ENCODE measurements around the gene TIMM10.

The TIMM10 gene

GRCh38 chr11:57556041-57556440, 25.5 kb upstream of the TIMM10 start:
- Histone ChIP-seq H3K27ac (ENCODE audit: low read length) (no peak overlapping the region), H3K4me3 (ENCODE audit: low read length) (no peak overlapping the region), H3K36me3 (ENCODE audit: control insufficient read depth, insufficient read depth, low read length) (peaks cover 2% of the 10 kb centered on the region; the same call in 1 of the 2 replicates), H3K9me3 (ENCODE audit: control insufficient read depth, insufficient read depth, low read length) (no peaks in the 10 kb centered on the region), H3K4me1 (ENCODE audit: control insufficient read depth, insufficient read depth, low read length) (no peaks in the 10 kb centered on the region), H3K27me3 (ENCODE audit: control insufficient read depth, insufficient read depth, low read length) (no peaks in the 10 kb centered on the region)
- no CpG with 5 or more reads among the region's 8 CpGs for WGBS (ENCODE audit: insufficient coverage, insufficient read length)
- DNase-seq (ENCODE audit: low read depth, low spot score), result no peak

GRCh38 chr11:57555393-57555792, 24.8 kb upstream of the TIMM10 start:
- no peak overlapping the region for H3K4me3 ChIP-seq (ENCODE audit: low read length)
- no peak for DNase-seq (ENCODE audit: low read depth, low spot score)
- WGBS (ENCODE audit: insufficient coverage, insufficient read length), result no CpG with 5 or more reads among the region's 2 CpGs
- no peak overlapping the region for H3K27ac ChIP-seq (ENCODE audit: low read length)
- no peaks in the 10 kb centered on the region for H3K4me1 ChIP-seq (ENCODE audit: control insufficient read depth, insufficient read depth, low read length)
- H3K27me3 ChIP-seq (ENCODE audit: control insufficient read depth, insufficient read depth, low read length), result no peaks in the 10 kb centered on the region
- H3K36me3 ChIP-seq (ENCODE audit: control insufficient read depth, insufficient read depth, low read length), result peaks cover 2% of the 10 kb centered on the region; the same call in 1 of the 2 replicates
- H3K9me3 ChIP-seq (ENCODE audit: control insufficient read depth, insufficient read depth, low read length), result no peaks in the 10 kb centered on the region

- Histone ChIP-seq H3K27me3 (ENCODE audit: control insufficient read depth, insufficient read depth, low read length) (no peaks in the 10 kb centered on the region), H3K9me3 (ENCODE audit: control insufficient read depth, insufficient read depth, low read length) (no peaks in the 10 kb centered on the region), H3K4me1 (ENCODE audit: control insufficient read depth, insufficient read depth, low read length) (no peaks in the 10 kb centered on the region), H3K36me3 (ENCODE audit: control insufficient read depth, insufficient read depth, low read length) (peaks cover 9% of the 10 kb centered on the region), H3K27ac (ENCODE audit: low read length) (no peak overlapping the region), H3K4me3 (ENCODE audit: low read length) (no peak overlapping the region)
- WGBS (ENCODE audit: insufficient coverage, insufficient read length), result no CpG with 5 or more reads among the region's 5 CpGs
- no peak for DNase-seq (ENCODE audit: low read depth, low spot score)
Measured at GRCh38 chr11:57552479-57552878, 21.9 kb upstream of the TIMM10 start.

GRCh38 chr11:57551941-57552340, 21.4 kb upstream of the TIMM10 start:
- Histone ChIP-seq H3K4me3 (ENCODE audit: low read length) (no peak overlapping the region), H3K9me3 (ENCODE audit: control insufficient read depth, insufficient read depth, low read length) (no peaks in the 10 kb centered on the region), H3K27ac (ENCODE audit: low read length) (no peak overlapping the region), H3K4me1 (ENCODE audit: control insufficient read depth, insufficient read depth, low read length) (no peaks in the 10 kb centered on the region), H3K36me3 (ENCODE audit: control insufficient read depth, insufficient read depth, low read length) (peaks cover 9% of the 10 kb centered on the region), H3K27me3 (ENCODE audit: control insufficient read depth, insufficient read depth, low read length) (no peaks in the 10 kb centered on the region)
- no peak for DNase-seq (ENCODE audit: low read depth, low spot score)
- WGBS (ENCODE audit: insufficient coverage, insufficient read length), result no CpG with 5 or more reads among the region's 4 CpGs

GRCh38 chr11:57549983-57550382, 19.4 kb upstream of the TIMM10 start:
- no CpG with 5 or more reads among the region's 8 CpGs for WGBS (ENCODE audit: insufficient coverage, insufficient read length)
- Histone ChIP-seq H3K4me1 (ENCODE audit: control insufficient read depth, insufficient read depth, low read length) (no peaks in the 10 kb centered on the region), H3K4me3 (ENCODE audit: low read length) (no peak overlapping the region), H3K36me3 (ENCODE audit: control insufficient read depth, insufficient read depth, low read length) (peaks cover 9% of the 10 kb centered on the region), H3K9me3 (ENCODE audit: control insufficient read depth, insufficient read depth, low read length) (no peaks in the 10 kb centered on the region), H3K27me3 (ENCODE audit: control insufficient read depth, insufficient read depth, low read length) (no peaks in the 10 kb centered on the region), H3K27ac (ENCODE audit: low read length) (no peak overlapping the region)
- no peak for DNase-seq (ENCODE audit: low read depth, low spot score)

- DNase-seq (ENCODE audit: low read depth, low spot score), result no peak
- no CpG with 5 or more reads among the region's 6 CpGs for WGBS (ENCODE audit: insufficient coverage, insufficient read length)
- Histone ChIP-seq H3K27me3 (ENCODE audit: control insufficient read depth, insufficient read depth, low read length) (no peaks in the 10 kb centered on the region), H3K27ac (ENCODE audit: low read length) (no peak overlapping the region), H3K9me3 (ENCODE audit: control insufficient read depth, insufficient read depth, low read length) (no peaks in the 10 kb centered on the region), H3K36me3 (ENCODE audit: control insufficient read depth, insufficient read depth, low read length) (peaks cover 7% of the 10 kb centered on the region), H3K4me3 (ENCODE audit: low read length) (no peak overlapping the region), H3K4me1 (ENCODE audit: control insufficient read depth, insufficient read depth, low read length) (peaks cover 5% of the 10 kb centered on the region; the same call in 1 of the 2 replicates)
Measured at GRCh38 chr11:57547854-57548377, 17.4 kb upstream of the TIMM10 start.

- H3K4me3 ChIP-seq (ENCODE audit: low read length), result no peak overlapping the region
- no peak overlapping the region for H3K27ac ChIP-seq (ENCODE audit: low read length)
- no CpG with 5 or more reads among the region's 5 CpGs for WGBS (ENCODE audit: insufficient coverage, insufficient read length)
- peaks cover 5% of the 10 kb centered on the region; the same call in 1 of the 2 replicates for H3K4me1 ChIP-seq (ENCODE audit: control insufficient read depth, insufficient read depth, low read length)
- H3K27me3 ChIP-seq (ENCODE audit: control insufficient read depth, insufficient read depth, low read length), result no peaks in the 10 kb centered on the region
- no peaks in the 10 kb centered on the region for H3K9me3 ChIP-seq (ENCODE audit: control insufficient read depth, insufficient read depth, low read length)
- no peak for DNase-seq (ENCODE audit: low read depth, low spot score)
- H3K36me3 ChIP-seq (ENCODE audit: control insufficient read depth, insufficient read depth, low read length), result peaks cover 7% of the 10 kb centered on the region
Measured at GRCh38 chr11:57546869-57547475, 16.4 kb upstream of the TIMM10 start.

- WGBS (ENCODE audit: insufficient coverage, insufficient read length), result no CpG with 5 or more reads among the region's 7 CpGs
- Histone ChIP-seq H3K9me3 (ENCODE audit: control insufficient read depth, insufficient read depth, low read length) (no peaks in the 10 kb centered on the region), H3K36me3 (ENCODE audit: control insufficient read depth, insufficient read depth, low read length) (peaks cover 7% of the 10 kb centered on the region; the same call in 1 of the 2 replicates), H3K27me3 (ENCODE audit: control insufficient read depth, insufficient read depth, low read length) (no peaks in the 10 kb centered on the region), H3K27ac (ENCODE audit: low read length) (no peak overlapping the region), H3K4me1 (ENCODE audit: control insufficient read depth, insufficient read depth, low read length) (peaks cover 5% of the 10 kb centered on the region; the same call in 1 of the 2 replicates), H3K4me3 (ENCODE audit: low read length) (no peak overlapping the region)
- DNase-seq (ENCODE audit: low read depth, low spot score), result no peak
Measured at GRCh38 chr11:57546451-57546850, 15.9 kb upstream of the TIMM10 start.

- DNase-seq (ENCODE audit: low read depth, low spot score), result no peak
- Histone ChIP-seq H3K36me3 (ENCODE audit: control insufficient read depth, insufficient read depth, low read length) (peaks cover 7% of the 10 kb centered on the region; the same call in 1 of the 2 replicates), H3K9me3 (ENCODE audit: control insufficient read depth, insufficient read depth, low read length) (no peaks in the 10 kb centered on the region), H3K4me3 (ENCODE audit: low read length) (no peak overlapping the region), H3K4me1 (ENCODE audit: control insufficient read depth, insufficient read depth, low read length) (peaks cover 5% of the 10 kb centered on the region; the same call in 1 of the 2 replicates), H3K27ac (ENCODE audit: low read length) (no peak overlapping the region), H3K27me3 (ENCODE audit: control insufficient read depth, insufficient read depth, low read length) (no peaks in the 10 kb centered on the region)
- no CpG with 5 or more reads among the region's 13 CpGs for WGBS (ENCODE audit: insufficient coverage, insufficient read length)
Measured at GRCh38 chr11:57545883-57546282, 15.3 kb upstream of the TIMM10 start.

GRCh38 chr11:57544566-57544965, 14.0 kb upstream of the TIMM10 start:
- peaks cover 5% of the 10 kb centered on the region; the same call in 1 of the 2 replicates for H3K4me1 ChIP-seq (ENCODE audit: control insufficient read depth, insufficient read depth, low read length)
- no peak for DNase-seq (ENCODE audit: low read depth, low spot score)
- no peak overlapping the region for H3K4me3 ChIP-seq (ENCODE audit: low read length)
- no CpG with 5 or more reads among the region's 6 CpGs for WGBS (ENCODE audit: insufficient coverage, insufficient read length)
- no peak overlapping the region for H3K27ac ChIP-seq (ENCODE audit: low read length)
- no peaks in the 10 kb centered on the region for H3K36me3 ChIP-seq (ENCODE audit: control insufficient read depth, insufficient read depth, low read length)
- no peaks in the 10 kb centered on the region for H3K27me3 ChIP-seq (ENCODE audit: control insufficient read depth, insufficient read depth, low read length)
- H3K9me3 ChIP-seq (ENCODE audit: control insufficient read depth, insufficient read depth, low read length), result no peaks in the 10 kb centered on the region

- Histone ChIP-seq H3K27me3 (ENCODE audit: control insufficient read depth, insufficient read depth, low read length) (no peaks in the 10 kb centered on the region), H3K4me1 (ENCODE audit: control insufficient read depth, insufficient read depth, low read length) (peaks cover 5% of the 10 kb centered on the region; the same call in 1 of the 2 replicates), H3K9me3 (ENCODE audit: control insufficient read depth, insufficient read depth, low read length) (no peaks in the 10 kb centered on the region), H3K27ac (ENCODE audit: low read length) (no peak overlapping the region), H3K4me3 (ENCODE audit: low read length) (no peak overlapping the region), H3K36me3 (ENCODE audit: control insufficient read depth, insufficient read depth, low read length) (no peaks in the 10 kb centered on the region)
- no peak for DNase-seq (ENCODE audit: low read depth, low spot score)
- no CpG with 5 or more reads among the region's 6 CpGs for WGBS (ENCODE audit: insufficient coverage, insufficient read length)
Measured at GRCh38 chr11:57543593-57543992, 13.0 kb upstream of the TIMM10 start.
